Trophoblast cell (in vitro differentiated cells and primary cell): ENCODE results near the gene STXBP6.

Experiments
- DNase-seq, 2 donors: peaks; one replicate each; pipeline ENCODE4 v3.0.0-alpha.2; 2016
- H2AFZ ChIP-seq: 2 replicates; pipeline ENCODE4 v1.6.1; 2013; ENCODE audit warnings: low read length, moderate library complexity, mild to moderate bottlenecking; ENCODE audit not compliant: insufficient read depth, poor library complexity
- H2AK5ac ChIP-seq: 2 replicates; pipeline ENCODE4 v1.6.1; 2013; ENCODE audit warnings: mild to moderate bottlenecking, low read length
- H2BK120ac ChIP-seq: 2 replicates; pipeline ENCODE4 v1.6.1; 2013; ENCODE audit warnings: low read length, mild to moderate bottlenecking, moderate library complexity; ENCODE audit not compliant: insufficient read depth, poor library complexity
- H2BK12ac ChIP-seq: 2 replicates; pipeline ENCODE4 v1.6.1; 2013; ENCODE audit warnings: mild to moderate bottlenecking, low read length, moderate library complexity
- H2BK5ac ChIP-seq: 2 replicates; pipeline ENCODE4 v1.6.1; 2013; ENCODE audit warnings: low read length, low read depth, moderate library complexity, mild to moderate bottlenecking; ENCODE audit not compliant: poor library complexity
- H3K14ac ChIP-seq: 2 replicates; pipeline ENCODE4 v1.6.1; 2013; ENCODE audit warnings: mild to moderate bottlenecking, low read length
- H3K18ac ChIP-seq: 2 replicates; pipeline ENCODE4 v1.6.1; 2013; ENCODE audit warnings: mild to moderate bottlenecking, low read length
- H3K23ac ChIP-seq: 2 replicates; pipeline ENCODE4 v1.6.1; 2013; ENCODE audit warnings: low read length
- H3K27ac ChIP-seq: 2 replicates; pipeline ENCODE4 v1.5.1; 2013; ENCODE audit warnings: low read depth, mild to moderate bottlenecking, inconsistent platforms, low read length, moderate library complexity
- H3K27me3 ChIP-seq: 2 replicates; pipeline ENCODE4 v1.6.1; 2013; ENCODE audit warnings: inconsistent platforms, mild to moderate bottlenecking, low read length, moderate library complexity; ENCODE audit not compliant: insufficient read depth
- H3K36me3 ChIP-seq, 2 experiments: 1 replicate in 1 of 2; 2 replicates in 1 of 2; pipeline ENCODE4 v1.6.1; 2013; ENCODE audit warnings: low read length in 2 of 2, mild to moderate bottlenecking in 2 of 2, moderate library complexity in 1 of 2; ENCODE audit not compliant: insufficient read depth in 2 of 2, control insufficient read depth in 1 of 2
- H3K4ac ChIP-seq: 2 replicates; pipeline ENCODE4 v1.6.1; 2013; ENCODE audit warnings: low read depth, mild to moderate bottlenecking, low read length, moderate library complexity
- H3K4me1 ChIP-seq, 2 experiments: 1 replicate in 1 of 2; 2 replicates in 1 of 2; pipeline ENCODE4 v1.6.1; 2013; ENCODE audit warnings: low read length in 2 of 2, mild to moderate bottlenecking in 2 of 2, moderate library complexity in 1 of 2; ENCODE audit not compliant: insufficient read depth in 2 of 2, control insufficient read depth in 1 of 2
- H3K4me2 ChIP-seq: 2 replicates; pipeline ENCODE4 v1.6.1; 2013; ENCODE audit warnings: inconsistent platforms, mild to moderate bottlenecking, low read length, moderate library complexity
- H3K4me3 ChIP-seq: 2 replicates; pipeline ENCODE4 v1.5.1; 2013; ENCODE audit warnings: mild to moderate bottlenecking, low read depth, low read length, inconsistent platforms
- H3K79me1 ChIP-seq: one replicate; pipeline ENCODE4 v1.6.1; 2013; ENCODE audit warnings: low read length
- H3K79me2 ChIP-seq: 2 replicates; pipeline ENCODE4 v1.6.1; 2013; ENCODE audit warnings: low read length, mild to moderate bottlenecking; ENCODE audit not compliant: control insufficient read depth, insufficient read depth, poor library complexity
- H3K9ac ChIP-seq: 2 replicates; pipeline ENCODE4 v1.6.1; 2013; ENCODE audit warnings: mild to moderate bottlenecking, low read length
- H3K9me3 ChIP-seq: 2 replicates; pipeline ENCODE4 v1.6.1; 2013; ENCODE audit warnings: low read depth, mild to moderate bottlenecking, control low read depth, inconsistent platforms, low read length; ENCODE audit not compliant: insufficient read depth
- H4K12ac ChIP-seq: 2 replicates; pipeline ENCODE4 v1.6.1; 2013; ENCODE audit warnings: low read depth, mild to moderate bottlenecking, low read length, moderate library complexity
- H4K8ac ChIP-seq: 2 replicates; pipeline ENCODE4 v1.6.1; 2013; ENCODE audit warnings: low read depth, mild to moderate bottlenecking, low read length, moderate library complexity
- H4K91ac ChIP-seq: one replicate; pipeline ENCODE4 v1.6.1; 2013; ENCODE audit warnings: low read depth, mild to moderate bottlenecking, low read length, moderate library complexity
- WGBS: extraction: QIAGEN DNeasy Blood & Tissue Kit; methylation state at CpG from one replicate; pipeline ENCODE4 v1.1.7; 2013; ENCODE audit warnings: missing lambda C conversion rate; ENCODE audit not compliant: insufficient read length, insufficient coverage; ENCODE audit errors: extremely low coverage; 5-methylcytosine and 5-hydroxymethylcytosine counted together

STXBP6 gene

GRCh38 chr14:24892497-24893051, 157.4 kb downstream of the STXBP6 start:
- Histone ChIP-seq H3K9me3 (no peaks in the 10 kb centered on the region), H2AK5ac (no peak overlapping the region), H3K4me3 (no peak overlapping the region), H4K12ac (no peak overlapping the region), H3K79me1 (no peaks in the 10 kb centered on the region), H2BK120ac (no peak overlapping the region), H3K4me2 (no peak overlapping the region), H4K8ac (no peak overlapping the region), H3K4ac (no peak overlapping the region), H2BK5ac (no peak overlapping the region), H3K79me2 (no peaks in the 10 kb centered on the region), H3K23ac (no peak overlapping the region), H3K18ac (no peak overlapping the region), H4K91ac (no peak overlapping the region), H3K27me3 (no peaks in the 10 kb centered on the region), H3K36me3 (no peaks in the 10 kb centered on the region), H2BK12ac (no peak overlapping the region), H3K9ac (no peak overlapping the region), H3K27ac (no peak overlapping the region), H2AFZ (no peak overlapping the region), H3K14ac (no peak overlapping the region), H3K4me1 (no peaks in the 10 kb centered on the region)
- DNase-seq, result no peak
- WGBS, result no CpG with 5 or more reads among the region's 6 CpGs

GRCh38 chr14:24891987-24892496, 157.9 kb downstream of the STXBP6 start:
- H3K36me3 ChIP-seq, result no peaks in the 10 kb centered on the region
- no peaks in the 10 kb centered on the region for H3K27me3 ChIP-seq
- no peak overlapping the region for H3K9ac ChIP-seq
- no peak overlapping the region for H3K4me2 ChIP-seq
- no CpG with 5 or more reads among the region's 1 CpG for WGBS
- no peak overlapping the region for H2BK120ac ChIP-seq
- no peak overlapping the region for H3K14ac ChIP-seq
- H3K79me2 ChIP-seq, result no peaks in the 10 kb centered on the region
- no peak overlapping the region for H4K8ac ChIP-seq
- no peak overlapping the region for H3K4ac ChIP-seq
- no peak overlapping the region for H2AK5ac ChIP-seq
- no peaks in the 10 kb centered on the region for H3K4me1 ChIP-seq
- no peak overlapping the region for H3K23ac ChIP-seq
- H3K18ac ChIP-seq, result no peak overlapping the region
- no peak overlapping the region for H3K27ac ChIP-seq
- no peaks in the 10 kb centered on the region for H3K79me1 ChIP-seq
- no peak overlapping the region for H4K12ac ChIP-seq
- H3K9me3 ChIP-seq, result no peaks in the 10 kb centered on the region
- no peak overlapping the region for H4K91ac ChIP-seq
- no peak overlapping the region for H3K4me3 ChIP-seq
- H2BK12ac ChIP-seq, result no peak overlapping the region
- no peak for DNase-seq
- no peak overlapping the region for H2AFZ ChIP-seq
- no peak overlapping the region for H2BK5ac ChIP-seq

DNA sequence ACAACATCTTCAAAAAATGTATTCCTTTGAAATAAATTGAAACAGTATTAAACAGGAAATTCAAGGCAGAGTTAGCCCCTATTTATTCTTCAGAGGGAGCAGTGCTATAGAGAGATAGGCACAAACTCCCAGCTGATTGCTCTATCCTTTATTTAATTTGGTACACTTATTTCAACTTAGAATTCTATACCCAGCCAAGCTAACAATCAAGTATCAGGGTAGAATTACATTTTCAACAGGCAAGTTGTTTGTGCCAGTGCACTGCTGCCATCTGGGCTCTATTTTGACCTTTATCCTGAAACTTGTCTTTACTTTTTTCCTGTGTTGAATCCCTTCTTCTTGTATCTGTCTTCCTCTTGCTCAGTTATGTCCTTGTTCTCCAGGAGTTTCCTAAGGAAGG, 159.2 kb downstream of the STXBP6 start:
- H3K18ac ChIP-seq, result no peak overlapping the region
- H3K9me3 ChIP-seq, result no peaks in the 10 kb centered on the region
- no peak overlapping the region for H2BK120ac ChIP-seq
- no peaks in the 10 kb centered on the region for H3K27me3 ChIP-seq
- no peak overlapping the region for H2AK5ac ChIP-seq
- no peak overlapping the region for H2BK5ac ChIP-seq
- no peaks in the 10 kb centered on the region for H3K4me1 ChIP-seq
- H3K9ac ChIP-seq, result no peak overlapping the region
- no peaks in the 10 kb centered on the region for H3K79me2 ChIP-seq
- no peak overlapping the region for H3K27ac ChIP-seq
- no peak overlapping the region for H4K12ac ChIP-seq
- no peak overlapping the region for H4K8ac ChIP-seq
- DNase-seq, result no peak
- no peak overlapping the region for H3K4me2 ChIP-seq
- no peak overlapping the region for H3K4me3 ChIP-seq
- no peaks in the 10 kb centered on the region for H3K36me3 ChIP-seq
- H3K23ac ChIP-seq, result no peak overlapping the region
- H2AFZ ChIP-seq, result no peak overlapping the region
- H3K79me1 ChIP-seq, result no peaks in the 10 kb centered on the region
- no peak overlapping the region for H2BK12ac ChIP-seq
- no peak overlapping the region for H4K91ac ChIP-seq
- H3K14ac ChIP-seq, result no peak overlapping the region
- H3K4ac ChIP-seq, result no peak overlapping the region

DNA sequence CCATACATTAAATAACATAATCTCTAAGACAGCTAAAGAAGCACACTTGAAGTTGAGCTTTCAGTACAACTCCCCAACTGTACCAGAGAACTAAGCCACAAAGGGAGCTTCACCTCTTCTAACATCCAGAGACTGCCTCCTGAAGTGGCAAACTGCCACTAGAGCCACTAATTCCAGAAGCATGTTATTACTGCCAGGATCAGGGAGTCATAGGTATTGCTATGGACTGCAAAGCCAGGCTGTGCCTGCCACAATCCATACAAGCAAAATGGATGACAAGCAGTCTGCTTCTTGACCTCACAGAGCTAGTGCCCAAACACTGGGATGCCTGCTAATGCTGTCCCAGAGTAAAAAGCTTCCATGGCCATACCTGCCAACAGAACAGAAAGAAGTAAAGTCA, 160.1 kb downstream of the STXBP6 start:
- no peak overlapping the region for H3K14ac ChIP-seq
- no peak overlapping the region for H3K9ac ChIP-seq
- H3K79me1 ChIP-seq, result no peaks in the 10 kb centered on the region
- H4K91ac ChIP-seq, result no peak overlapping the region
- H3K23ac ChIP-seq, result no peak overlapping the region
- H3K27me3 ChIP-seq, result no peaks in the 10 kb centered on the region
- no peaks in the 10 kb centered on the region for H3K9me3 ChIP-seq
- no peak overlapping the region for H4K12ac ChIP-seq
- H4K8ac ChIP-seq, result no peak overlapping the region
- H3K4ac ChIP-seq, result no peak overlapping the region
- no peak overlapping the region for H3K27ac ChIP-seq
- H3K4me1 ChIP-seq, result no peaks in the 10 kb centered on the region
- H2BK5ac ChIP-seq, result no peak overlapping the region
- H3K4me3 ChIP-seq, result no peak overlapping the region
- H3K18ac ChIP-seq, result no peak overlapping the region
- H3K36me3 ChIP-seq, result no peaks in the 10 kb centered on the region
- DNase-seq, result no peak
- no peak overlapping the region for H2AK5ac ChIP-seq
- H2BK120ac ChIP-seq, result no peak overlapping the region
- H3K4me2 ChIP-seq, result no peak overlapping the region
- no peak overlapping the region for H2AFZ ChIP-seq
- no peak overlapping the region for H2BK12ac ChIP-seq
- H3K79me2 ChIP-seq, result no peaks in the 10 kb centered on the region
